Breast epithelium (tissue), 4 donors: Measurements from ENCODE around the gene SETD3. TPM values are rescaled to one million over a fixed set of nuclear protein-coding genes. Genes with fewer than 3 reads are reported as not detected.

ENCODE experiments used
- DNase-seq, 2 donors: peaks; one replicate each; pipeline ENCODE4 v3.0.0-alpha.2; 2019; ENCODE audit warnings: low spot score in 2 of 2
- H3K27ac ChIP-seq, 2 donors: fragments of 200-600 bp; sonication (generic) in 1 of 2; one replicate each; pipeline ENCODE4 v1.5.1; 2016 to 2019; ENCODE audit warnings: mild to moderate bottlenecking in 1 of 2
- H3K27me3 ChIP-seq, 2 donors: fragments of 200-600 bp; sonication (generic) in 1 of 2; one replicate each; pipeline versions ENCODE4 v1.5.1 to v1.6.0; 2017 to 2019; ENCODE audit warnings: control low read depth in 1 of 2, mild to moderate bottlenecking in 1 of 2
- H3K36me3 ChIP-seq: fragments of 200-600 bp; one replicate; pipeline ENCODE4 v1.5.1; 2019
- H3K4me1 ChIP-seq, 2 donors: fragments of 200-600 bp; sonication (generic); one replicate each; pipeline ENCODE4 v1.5.1; 2016 to 2019; ENCODE audit warnings: control low read depth in 1 of 2
- H3K4me3 ChIP-seq, 3 donors: fragments of 200-600 bp; sonication (generic); 1 replicate in 2 of 3; 2 replicates in 1 of 3; pipeline ENCODE4 v1.5.1; 2016 to 2019; ENCODE audit warnings: mild to moderate bottlenecking in 3 of 3, moderate library complexity in 2 of 3
- H3K9me3 ChIP-seq, 2 donors: fragments of 200-600 bp; sonication (generic) in 1 of 2; one replicate each; pipeline ENCODE4 v1.5.1; 2016 to 2019; ENCODE audit warnings: control low read depth in 1 of 2
- CTCF ChIP-seq, 3 donors: fragments of 450-650 bp; IDR thresholded peaks; one replicate each; pipeline ENCODE4 v1.5.1; 2016 to 2017; ENCODE audit warnings: antibody characterized with exemption in 3 of 3, mild to moderate bottlenecking in 3 of 3, moderate library complexity in 3 of 3
- POLR2A ChIP-seq: fragments of 450-650 bp; IDR thresholded peaks from one replicate; pipeline ENCODE4 v1.6.1; 2016; ENCODE audit warnings: antibody characterized with exemption, mild to moderate bottlenecking, moderate library complexity
- POLR2AphosphoS5 ChIP-seq, 3 donors: sonication (generic); formaldehyde crosslinking; IDR thresholded peaks; one replicate each; pipeline ENCODE4 v1.6.1; 2017; ENCODE audit warnings: antibody characterized with exemption in 3 of 3
- intact Hi-C: fragments of 100-400 bp; cut with DNase I; formaldehyde crosslinking; loops from one replicate; pipeline ENCODE4 v1.15.1; 2023; ENCODE audit warnings: low total_unique reads
- total RNA-seq, 3 donors: library from RNA; depleted of rRNA; stranded (reverse); fragments of >200 nt; gene quantifications; one replicate each; pipeline ENCODE4 v1.1.0, GENCODE V29; 2016

The SETD3 gene
- total RNA-seq, 3 donors from 2014 or later, result 79.0 to 101 (median 89.9) TPM

GRCh38 chr14:99454246-99454645 is 26.4 kb downstream of the SETD3 start:
- Histone ChIP-seq H3K36me3 (peaks cover 3% of the 10 kb centered on the region), H3K4me3 (no peak overlapping the region), H3K4me1 (no peaks in the 10 kb centered on the region), H3K27me3 (no peaks in the 10 kb centered on the region), H3K27ac (no peak overlapping the region), H3K9me3 (no peaks in the 10 kb centered on the region)
- DNase-seq, result no peak
- TF ChIP-seq POLR2A, result no peak
- intact Hi-C loops, result no loop called here

DNA sequence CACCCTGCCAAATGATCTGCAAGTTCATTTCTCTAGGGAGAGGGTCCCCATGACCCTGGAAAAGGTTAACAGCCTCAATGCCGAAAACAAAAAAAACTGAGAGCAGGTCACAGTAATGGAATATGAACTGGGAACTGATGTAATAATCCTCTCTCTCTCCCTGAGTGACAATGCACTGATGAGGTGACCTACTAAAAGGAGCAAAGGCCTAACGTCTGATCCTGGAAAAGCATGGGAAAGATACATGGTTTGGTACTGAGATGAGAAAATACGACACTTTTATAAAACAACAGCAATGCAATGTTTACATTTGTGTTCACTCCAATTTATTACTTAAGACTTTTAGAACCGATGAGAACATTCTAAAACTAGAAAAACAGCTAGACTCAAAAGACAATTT is 27.7 kb downstream of the SETD3 start:
- no peak for TF ChIP-seq CTCF (IDR thresholded peaks at IDR 0.05)
- no peak for TF ChIP-seq POLR2A
- TF ChIP-seq POLR2AphosphoS5 (IDR thresholded peaks at IDR 0.05), result no peak
- H3K27ac ChIP-seq, result no peak overlapping the region

GRCh38 chr14:99451234-99451633 is 29.4 kb downstream of the SETD3 start:
- Histone ChIP-seq H3K9me3 (no peaks in the 10 kb centered on the region), H3K4me1 (no peaks in the 10 kb centered on the region), H3K36me3 (no peaks in the 10 kb centered on the region), H3K27me3 (no peaks in the 10 kb centered on the region), H3K4me3 (no peak overlapping the region), H3K27ac (no peak overlapping the region)
- intact Hi-C loops, result no loop called here
- TF ChIP-seq CTCF (IDR thresholded peaks at IDR 0.05), result no peak
- no peak for TF ChIP-seq POLR2AphosphoS5 (IDR thresholded peaks at IDR 0.05)
- no peak for TF ChIP-seq POLR2A
- DNase-seq, result no peak

More for the DNA sequence above, 27.7 kb downstream of the SETD3 start:
- Histone ChIP-seq H3K4me3 (no peak overlapping the region), H3K9me3 (no peaks in the 10 kb centered on the region), H3K27me3 (no peaks in the 10 kb centered on the region), H3K36me3 (peaks cover 3% of the 10 kb centered on the region), H3K4me1 (no peaks in the 10 kb centered on the region)
- DNase-seq, result no peak
- intact Hi-C loops, result no loop called here

GRCh38 chr14:99450266-99450665 is 30.4 kb downstream of the SETD3 start:
- Histone ChIP-seq H3K4me3 (no peak overlapping the region), H3K27me3 (no peaks in the 10 kb centered on the region), H3K9me3 (no peaks in the 10 kb centered on the region), H3K4me1 (no peaks in the 10 kb centered on the region), H3K27ac (no peak overlapping the region), H3K36me3 (no peaks in the 10 kb centered on the region)
- intact Hi-C loops, result no loop called here
- TF ChIP-seq CTCF (IDR thresholded peaks at IDR 0.05) (no peak), POLR2AphosphoS5 (IDR thresholded peaks at IDR 0.05) (no peak), POLR2A (no peak)
- no peak for DNase-seq

DNA sequence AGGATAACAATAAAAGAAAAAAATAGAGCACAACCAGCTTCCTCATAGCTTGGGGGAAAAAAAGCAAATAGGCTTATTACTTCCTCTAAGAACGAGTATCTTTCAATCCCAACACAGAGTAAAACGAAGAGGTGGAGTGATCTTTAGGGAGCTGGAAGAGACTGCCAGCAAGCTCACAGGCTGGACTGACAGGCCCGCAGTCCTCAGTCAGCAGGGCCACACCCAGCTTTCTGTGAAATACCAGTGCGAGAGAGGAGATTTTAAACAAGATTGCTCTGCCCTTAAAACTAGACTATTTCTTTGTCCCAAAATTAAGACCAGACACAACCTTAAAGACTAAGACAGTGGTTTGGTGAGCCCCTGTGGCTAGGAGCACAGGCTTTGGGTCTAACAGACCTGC is 32.9 kb downstream of the SETD3 start:
- no peaks in the 10 kb centered on the region for H3K36me3 ChIP-seq
- no peaks in the 10 kb centered on the region for H3K27me3 ChIP-seq
- H3K27ac ChIP-seq, result no peak overlapping the region
- no peak overlapping the region for H3K4me3 ChIP-seq
- H3K4me1 ChIP-seq, result no peaks in the 10 kb centered on the region
- no peak for TF ChIP-seq POLR2AphosphoS5 (IDR thresholded peaks at IDR 0.05)
- TF ChIP-seq POLR2A, result no peak
- TF ChIP-seq CTCF (IDR thresholded peaks at IDR 0.05), result no peak
- H3K9me3 ChIP-seq, result no peaks in the 10 kb centered on the region
- intact Hi-C loops, result no loop called here
- DNase-seq, result no peak

DNA sequence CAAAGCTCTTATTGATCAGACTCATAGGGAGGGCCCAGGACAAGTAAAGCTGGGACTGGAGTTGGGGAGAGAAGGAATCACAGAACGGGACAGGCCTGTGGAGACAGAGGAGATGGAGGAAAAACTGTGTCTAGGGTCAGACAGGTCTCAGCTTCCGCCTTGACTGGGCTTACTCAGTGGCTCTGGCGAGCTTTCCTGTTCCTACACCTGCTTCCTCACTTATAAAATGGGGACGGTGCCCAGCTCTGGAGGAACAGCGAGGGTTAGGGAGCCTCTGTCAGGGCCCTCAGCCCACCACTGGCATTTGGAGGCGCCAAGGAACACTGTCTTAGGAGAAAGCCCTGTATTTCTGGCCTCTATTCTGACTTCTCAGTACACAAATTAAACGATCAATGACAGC is 34.7 kb downstream of the SETD3 start:
- Histone ChIP-seq H3K27ac (no peak overlapping the region), H3K9me3 (no peaks in the 10 kb centered on the region), H3K4me3 (no peak overlapping the region), H3K27me3 (no peaks in the 10 kb centered on the region), H3K4me1 (no peaks in the 10 kb centered on the region), H3K36me3 (no peaks in the 10 kb centered on the region)
- no peak for TF ChIP-seq POLR2A
- TF ChIP-seq CTCF (IDR thresholded peaks at IDR 0.05), result no peak
- TF ChIP-seq POLR2AphosphoS5 (IDR thresholded peaks at IDR 0.05), result no peak
- no peak for DNase-seq
- intact Hi-C loops, result no loop called here
